HG03039 (cell line): ENCODE results near the gene TMEM134.
"Not testable (repeated sequence)": the region's sequence is repeated elsewhere in the genome, so short reads cannot be mapped to it uniquely, and the experiment has no call there.

Source experiments
- ATAC-seq: cut with Tn5 transposase; IDR thresholded peaks from one replicate; pipeline ENCODE4 v1.9.1; 2021; ENCODE audit warnings: mild to moderate bottlenecking, moderate library complexity; ENCODE audit not compliant: unreplicated experiment

TMEM134 gene, protein sequence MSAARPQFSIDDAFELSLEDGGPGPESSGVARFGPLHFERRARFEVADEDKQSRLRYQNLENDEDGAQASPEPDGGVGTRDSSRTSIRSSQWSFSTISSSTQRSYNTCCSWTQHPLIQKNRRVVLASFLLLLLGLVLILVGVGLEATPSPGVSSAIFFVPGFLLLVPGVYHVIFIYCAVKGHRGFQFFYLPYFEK

DNA sequence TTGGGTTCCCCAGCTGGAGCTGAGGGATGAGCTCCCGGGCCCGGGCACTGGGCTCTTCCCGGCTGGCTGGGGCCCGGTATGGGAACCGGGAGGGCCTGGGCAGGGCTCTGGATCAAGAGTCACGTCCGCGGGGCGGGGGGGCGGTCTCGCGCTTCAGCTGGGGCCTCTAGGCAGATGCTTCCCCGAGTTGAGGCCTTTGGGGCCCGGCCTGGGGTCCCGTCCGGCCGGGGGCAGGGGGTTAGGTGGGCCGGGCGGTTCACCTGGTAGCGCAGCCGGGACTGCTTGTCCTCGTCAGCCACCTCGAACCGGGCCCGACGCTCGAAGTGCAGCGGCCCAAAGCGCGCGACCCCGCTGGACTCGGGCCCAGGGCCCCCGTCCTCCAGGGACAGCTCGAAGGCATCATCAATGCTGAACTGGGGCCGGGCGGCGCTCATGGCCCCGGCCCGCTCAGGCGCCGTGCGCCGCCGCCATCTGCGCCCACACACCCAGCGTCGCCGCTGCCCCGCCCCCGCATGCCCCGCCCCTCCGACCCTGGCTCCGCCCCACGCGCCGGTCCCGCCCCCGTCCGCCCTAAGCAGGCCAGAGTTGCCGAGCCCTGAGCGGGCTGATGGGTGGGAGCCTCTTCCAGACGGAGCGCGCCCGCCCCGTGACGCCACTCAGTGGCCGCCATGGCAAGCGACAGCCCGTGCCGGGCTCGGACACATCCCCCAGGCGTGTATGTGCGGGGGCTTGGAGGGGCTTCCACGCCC, at the start of gene TMEM134:
Gene TMEM134, minus strand, starts transcription at position 493 of the 749 bp plus-strand sequence. Its CDS starts 59 bp downstream, at position 434.
- peak; percentile 62 for ATAC-seq

DNA sequence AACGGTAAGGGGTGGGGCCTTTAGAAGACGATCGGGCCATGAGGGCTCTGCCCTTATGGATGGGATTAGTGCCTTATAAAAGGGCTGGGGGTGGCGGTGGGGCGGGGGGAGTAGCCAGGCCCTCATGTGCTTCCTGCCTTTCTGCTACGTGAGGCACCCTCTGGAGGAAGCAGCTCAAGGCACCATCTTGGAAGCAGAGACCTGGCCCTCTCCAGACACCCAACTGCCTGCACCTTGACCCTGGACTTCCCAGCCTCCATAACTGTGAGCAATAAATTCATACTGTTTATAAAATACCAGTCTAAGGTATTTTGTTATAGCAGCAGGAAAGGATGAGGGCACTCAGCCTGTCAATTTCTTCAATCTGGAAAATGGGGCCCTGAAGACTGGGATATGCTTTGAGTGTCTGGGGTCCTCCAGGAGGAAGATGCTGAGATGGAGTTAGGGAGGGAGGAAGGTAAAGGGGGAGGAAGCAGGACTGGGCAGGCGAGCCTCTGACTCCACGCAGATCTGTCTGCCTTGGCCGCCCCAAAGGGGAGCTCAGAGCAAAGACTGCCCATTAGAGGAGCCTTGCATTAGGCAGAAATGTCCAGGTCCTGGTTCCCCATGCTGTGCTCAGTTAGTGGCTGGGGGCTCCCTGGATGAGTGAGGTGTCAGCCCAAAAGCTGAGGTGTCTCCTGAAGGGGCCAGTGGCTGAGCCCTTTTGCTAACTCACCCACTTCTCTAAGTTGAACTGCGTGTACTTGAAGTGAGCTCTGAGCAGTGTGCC, 48.9 kb upstream of the TMEM134 start:
- ATAC-seq: no peak

DNA sequence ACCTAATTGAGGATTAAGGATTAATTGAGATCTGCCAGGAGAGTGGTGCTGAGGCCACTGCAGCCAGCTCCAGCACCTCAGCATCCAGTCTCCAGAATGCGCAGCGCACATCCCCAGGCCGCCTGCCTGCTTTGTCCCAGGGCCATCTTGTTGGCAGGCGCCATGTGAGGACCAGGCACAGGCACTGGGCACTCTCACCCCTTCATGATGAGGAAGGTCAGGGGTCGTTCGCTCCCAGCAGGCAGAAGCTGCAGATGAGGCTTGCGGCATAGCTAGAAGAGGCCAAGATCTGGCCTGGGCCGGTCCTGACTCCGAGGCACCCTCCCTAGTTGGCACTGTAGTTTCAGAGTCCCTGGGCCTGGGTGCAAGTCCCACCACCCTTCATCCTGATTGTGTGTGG, 47.8 kb upstream of the TMEM134 start:
- ATAC-seq: no peak

DNA sequence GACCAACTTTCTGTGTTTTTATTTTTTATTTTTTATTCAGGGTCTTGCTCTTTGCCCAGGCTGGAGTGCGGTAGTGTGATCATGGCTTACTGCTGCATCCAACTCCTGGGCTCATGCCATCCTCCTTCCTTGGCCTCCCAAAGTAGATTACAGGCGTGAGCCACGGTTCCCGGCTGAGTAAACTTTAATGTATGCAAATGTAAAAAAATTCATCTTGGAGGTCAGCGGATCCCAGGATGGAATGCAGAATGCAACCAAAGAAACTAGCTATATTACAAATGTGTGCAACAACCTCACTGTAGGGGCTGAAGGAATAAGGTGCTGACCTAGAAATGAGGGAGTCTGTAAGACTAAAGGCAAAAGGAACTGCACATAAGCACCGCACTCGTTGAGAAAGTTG, 45.1 kb upstream of the TMEM134 start:
- ATAC-seq: no peak

DNA sequence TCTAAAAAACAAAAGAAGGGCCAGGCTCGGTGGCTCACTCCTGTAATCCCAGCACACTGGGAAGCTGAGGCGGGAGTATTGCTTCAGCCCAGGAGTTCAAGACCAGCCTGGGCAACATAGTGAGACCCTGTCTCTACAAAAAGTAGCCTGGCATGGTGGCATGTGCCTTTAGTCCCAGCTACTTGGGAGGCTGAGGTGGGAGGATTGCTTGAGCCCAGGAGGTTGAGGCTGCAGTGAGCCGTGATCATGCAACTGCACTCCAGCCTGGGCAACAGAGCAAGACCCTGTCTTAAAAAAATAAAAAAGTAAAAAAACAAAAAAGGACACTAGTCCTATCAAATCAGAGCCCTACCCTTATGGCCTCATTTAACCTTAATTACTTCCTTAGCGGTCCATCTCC, 42.5 kb upstream of the TMEM134 start:
- ATAC-seq: not testable (repeated sequence)

DNA sequence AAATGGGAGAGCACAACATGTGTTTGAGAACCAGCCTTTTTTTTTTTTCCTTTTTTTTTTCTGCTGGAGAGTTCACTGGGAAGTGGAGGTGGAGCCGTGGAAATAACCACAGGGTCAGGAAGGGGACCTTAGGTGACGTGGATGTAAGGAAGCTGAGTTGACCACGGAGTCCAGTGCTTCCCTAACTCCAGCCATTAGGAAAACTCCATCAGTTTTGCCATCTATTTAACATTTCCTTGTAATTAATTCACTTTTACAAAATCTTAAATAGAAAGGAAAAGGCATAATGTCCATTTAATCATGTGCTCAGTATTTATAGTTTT, 40.9 kb upstream of the TMEM134 start:
- ATAC-seq: no peak

DNA sequence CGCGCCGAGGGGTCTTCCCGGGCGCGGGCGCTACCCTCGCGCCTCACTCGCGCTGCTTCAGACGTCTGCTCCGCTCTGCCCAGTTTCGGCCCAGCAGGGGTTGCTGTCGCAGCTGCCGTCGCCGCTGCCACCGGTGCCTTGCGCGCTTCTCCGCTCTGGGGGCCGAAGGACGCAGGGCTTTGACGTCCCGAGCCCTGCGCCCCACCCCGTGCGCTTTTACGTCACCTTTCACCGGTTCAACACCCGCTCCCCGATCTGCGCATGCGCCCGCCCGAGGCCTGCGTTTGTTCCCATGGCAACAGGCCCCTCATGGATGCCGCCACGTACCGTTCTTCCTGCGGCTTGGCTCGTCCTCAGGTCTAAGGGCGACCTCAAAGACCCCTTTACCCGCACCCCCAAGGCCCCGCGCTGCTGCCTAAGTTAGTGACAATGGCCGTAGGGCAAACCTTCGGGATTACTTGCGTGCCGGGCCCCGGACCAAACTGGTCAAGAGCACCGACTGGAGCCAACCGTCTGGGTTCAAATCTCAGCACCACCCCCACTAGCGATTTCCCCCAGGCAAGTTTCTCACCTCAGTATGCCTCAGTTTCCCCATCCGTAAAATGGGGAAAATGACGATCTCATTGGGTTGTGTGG, 39.6 kb upstream of the TMEM134 start:
- ATAC-seq: peak; percentile 35

DNA sequence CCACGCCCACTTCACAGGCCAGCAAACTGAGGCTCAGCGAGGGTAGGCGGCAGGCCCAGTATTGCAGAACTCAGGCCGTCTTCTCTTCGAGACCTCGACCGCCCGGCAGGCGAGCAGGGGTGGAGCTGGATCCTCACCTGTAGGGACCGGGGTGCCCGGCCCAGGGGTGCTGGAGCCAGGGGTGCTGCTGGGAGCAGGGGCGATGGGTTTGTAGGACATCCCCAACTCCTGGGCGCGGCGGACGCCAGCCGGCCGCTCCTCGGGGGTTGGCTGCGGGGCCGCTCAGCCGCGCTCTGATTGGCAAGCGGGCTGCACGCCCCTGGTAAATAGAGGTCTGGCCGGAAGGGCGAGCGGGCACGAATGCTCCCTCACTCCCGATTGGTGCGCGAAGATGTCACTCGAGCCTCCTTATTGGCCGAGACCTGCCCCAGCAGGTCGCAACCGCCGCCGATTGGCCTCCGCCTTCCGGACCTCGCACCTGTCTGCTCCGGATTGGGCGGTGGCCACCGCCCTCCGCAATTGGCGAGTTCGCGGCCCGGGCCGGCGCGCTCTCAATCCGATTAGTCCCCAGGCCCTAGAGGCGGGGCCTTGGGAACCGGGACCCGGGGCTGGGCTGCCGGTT, 38.9 kb upstream of the TMEM134 start, which contains the start of gene CDK2AP2:
Gene CDK2AP2, minus strand, starts transcription at position 299 of the 622 bp plus-strand sequence. Its CDS starts 80 bp downstream, at position 219.
- ATAC-seq: peak; percentile 69

DNA sequence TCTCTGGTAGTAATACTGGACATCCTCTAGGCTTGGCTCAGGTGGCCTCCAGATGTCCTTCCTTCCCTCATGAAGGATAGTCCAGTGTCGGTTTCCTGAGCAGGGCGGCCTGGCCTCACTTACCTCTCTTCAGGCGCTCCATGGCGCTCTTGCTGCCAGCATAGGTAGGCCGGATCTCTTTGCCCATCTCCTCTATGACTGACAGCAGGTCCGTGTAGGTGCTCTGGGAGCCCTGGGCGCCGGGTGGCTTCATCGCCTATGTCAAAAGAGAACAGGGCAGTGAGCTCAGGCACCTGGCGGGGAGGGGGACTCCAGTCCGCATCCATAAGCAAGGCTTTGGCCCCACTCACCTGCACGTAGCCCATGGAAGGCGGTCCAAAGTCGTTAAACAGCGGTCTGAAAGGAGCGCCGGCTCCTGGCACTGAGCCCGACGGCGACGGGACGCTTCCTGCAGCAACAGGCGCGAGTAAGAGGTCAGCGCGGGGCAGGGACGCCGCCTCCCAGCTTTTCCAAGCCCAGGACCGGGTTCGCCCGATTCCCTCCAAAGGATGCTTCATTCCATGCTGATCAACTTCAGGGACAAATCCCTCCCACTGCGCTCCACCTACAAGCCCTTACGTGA, 38.3 kb upstream of the TMEM134 start:
- no peak for ATAC-seq

DNA sequence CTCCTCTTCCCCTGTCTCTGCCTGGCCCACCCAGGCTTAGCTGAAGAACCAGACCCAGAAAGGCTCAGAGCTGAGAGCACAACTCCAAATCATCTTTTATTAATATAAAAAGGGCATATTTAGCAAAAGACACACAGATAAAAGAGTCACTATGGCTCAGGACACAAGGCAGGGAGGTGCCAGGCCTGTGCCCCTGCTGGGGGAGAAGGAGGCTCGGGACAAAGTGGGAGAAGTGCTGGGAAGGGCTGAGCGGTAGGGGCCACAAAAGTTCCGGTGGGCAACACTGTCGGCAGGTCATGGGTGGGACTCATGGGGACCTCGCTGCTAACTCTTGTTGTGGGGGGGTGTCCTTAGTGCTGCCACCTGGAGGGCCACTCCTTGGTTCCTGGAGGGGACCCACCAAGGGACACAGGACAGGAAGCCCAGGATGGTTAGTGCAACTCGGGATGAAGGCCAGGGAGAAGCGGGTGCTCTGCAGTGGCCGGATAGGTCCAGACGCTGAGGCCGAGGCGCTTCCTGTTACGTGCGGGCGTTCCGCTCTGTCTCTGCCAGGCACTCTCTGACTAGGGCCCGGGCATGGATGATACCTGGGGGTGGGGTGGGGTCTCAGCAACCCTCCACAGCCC, 37.5 kb upstream of the TMEM134 start:
- ATAC-seq: no peak

DNA sequence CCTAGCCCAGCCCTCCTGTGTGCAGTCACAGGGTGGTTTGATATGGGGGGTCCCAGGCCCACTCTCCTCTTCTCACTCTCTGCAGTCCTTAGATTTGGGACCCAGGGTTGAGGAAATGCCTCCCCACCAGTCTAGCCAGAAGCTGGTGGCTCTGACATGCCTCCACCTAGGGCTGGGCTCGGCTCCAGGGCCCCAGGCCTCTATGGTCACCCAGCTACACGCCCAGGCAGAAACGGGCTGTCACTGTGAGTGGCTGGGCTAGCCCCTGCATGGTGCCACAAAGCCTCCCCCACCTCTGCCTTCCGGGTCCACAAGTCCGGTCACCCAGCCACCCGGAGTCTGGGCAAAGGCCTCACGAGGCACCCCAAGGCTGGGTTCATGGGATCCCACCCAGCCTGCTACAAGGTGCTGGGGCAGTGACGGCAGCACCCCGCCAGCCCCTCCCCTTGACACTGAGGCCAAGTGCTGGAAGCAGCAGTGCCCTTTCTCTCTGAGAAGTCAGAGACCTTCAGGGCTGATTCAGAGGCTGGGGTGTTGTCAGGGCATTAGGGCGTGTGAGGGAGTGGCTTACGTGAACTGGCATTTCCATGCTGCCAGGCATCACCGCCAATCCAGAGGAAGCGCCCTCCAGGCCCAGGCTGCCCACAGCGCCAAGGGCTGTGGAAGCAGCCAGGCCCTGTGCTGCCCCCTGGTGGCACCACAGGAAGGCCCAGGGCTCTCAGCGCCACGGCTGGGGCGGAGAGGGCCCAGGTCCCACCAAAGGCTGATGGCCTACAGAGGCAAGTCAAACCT, 36.8 kb upstream of the TMEM134 start:
- no peak for ATAC-seq

DNA sequence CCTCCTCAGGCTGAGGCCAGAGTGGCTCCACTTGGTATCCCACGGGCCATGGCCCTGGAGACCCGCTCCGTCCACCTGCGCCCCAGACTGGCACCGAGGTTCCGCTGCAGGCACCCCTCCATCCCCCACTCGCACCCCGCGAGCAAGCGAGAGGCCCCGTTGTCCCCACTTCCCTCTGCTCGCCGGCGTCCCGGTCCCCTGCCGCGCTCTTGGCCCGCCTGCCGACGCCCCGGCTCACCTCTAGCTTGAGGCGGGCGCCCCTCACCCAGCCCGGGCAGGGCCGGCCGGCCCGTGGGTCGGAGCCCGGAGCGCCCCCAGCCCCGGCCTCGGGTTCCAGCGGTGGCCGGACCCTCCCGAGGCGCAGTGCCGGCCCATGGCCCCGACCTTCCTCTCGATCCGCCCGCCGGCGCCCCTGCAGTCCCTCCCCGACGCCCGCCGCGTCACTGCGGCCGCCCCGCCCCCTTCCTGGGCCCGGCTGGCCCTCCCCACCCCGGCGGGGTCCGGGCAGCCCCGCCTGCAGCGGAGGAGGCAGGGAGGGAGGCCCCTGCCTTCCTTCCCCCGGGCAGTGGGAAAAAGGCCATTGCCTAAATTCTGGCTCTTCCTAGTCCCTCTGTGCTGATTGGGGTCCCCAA, 36.0 kb upstream of the TMEM134 start, which contains the start of gene PITPNM1:
Gene PITPNM1, minus strand, starts transcription at position 414 of the 632 bp plus-strand sequence. CDS start 1,183 bp downstream, outside the sequence.
- ATAC-seq: no peak

DNA sequence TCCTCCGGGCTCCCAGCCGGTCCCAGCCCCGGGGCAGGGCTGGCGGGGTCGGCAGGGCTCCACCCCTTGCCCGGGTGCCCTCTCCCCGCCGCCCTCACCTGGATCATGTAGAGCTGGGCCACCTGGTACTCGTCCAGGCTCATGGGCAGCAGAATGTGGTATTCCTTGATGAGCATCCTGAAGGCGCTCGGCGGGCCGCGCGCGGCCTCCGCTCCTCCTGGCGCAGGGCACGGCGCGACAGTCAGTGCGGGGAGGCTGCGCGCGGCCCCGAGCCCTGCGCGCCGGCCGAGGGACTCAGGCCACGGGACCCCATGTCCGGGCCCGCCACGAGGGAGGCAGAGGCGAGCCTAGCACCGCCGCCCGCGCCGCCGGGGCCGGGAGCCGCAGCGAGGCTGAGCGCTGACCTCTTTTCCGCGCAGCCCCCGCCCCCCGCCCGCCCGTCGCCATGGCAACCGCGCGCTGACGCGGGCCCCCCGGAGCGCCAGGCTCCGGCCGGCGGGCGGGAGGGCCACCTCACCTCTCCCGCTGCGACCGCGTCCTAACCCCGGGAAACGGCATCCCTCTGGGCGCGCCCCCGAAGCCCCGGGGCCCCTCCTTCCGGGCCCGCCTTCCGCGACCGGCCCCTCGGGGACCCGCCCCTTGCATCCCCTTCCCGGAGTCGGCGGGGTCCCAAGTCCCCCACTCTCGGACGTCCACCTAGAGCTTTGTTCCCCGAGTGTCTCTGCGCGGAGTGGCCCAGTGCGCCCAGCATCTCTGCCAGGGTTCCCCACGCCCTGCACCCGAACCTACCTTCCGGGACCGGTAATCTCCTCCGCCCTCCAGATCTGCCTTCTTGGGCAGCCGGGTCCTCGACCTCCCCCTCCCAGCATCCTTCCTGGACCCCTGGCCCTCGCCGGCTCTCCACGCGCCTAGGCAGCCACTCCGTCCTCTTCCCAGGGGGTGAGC, 35.2 kb upstream of the TMEM134 start:
- ATAC-seq: no peak

DNA sequence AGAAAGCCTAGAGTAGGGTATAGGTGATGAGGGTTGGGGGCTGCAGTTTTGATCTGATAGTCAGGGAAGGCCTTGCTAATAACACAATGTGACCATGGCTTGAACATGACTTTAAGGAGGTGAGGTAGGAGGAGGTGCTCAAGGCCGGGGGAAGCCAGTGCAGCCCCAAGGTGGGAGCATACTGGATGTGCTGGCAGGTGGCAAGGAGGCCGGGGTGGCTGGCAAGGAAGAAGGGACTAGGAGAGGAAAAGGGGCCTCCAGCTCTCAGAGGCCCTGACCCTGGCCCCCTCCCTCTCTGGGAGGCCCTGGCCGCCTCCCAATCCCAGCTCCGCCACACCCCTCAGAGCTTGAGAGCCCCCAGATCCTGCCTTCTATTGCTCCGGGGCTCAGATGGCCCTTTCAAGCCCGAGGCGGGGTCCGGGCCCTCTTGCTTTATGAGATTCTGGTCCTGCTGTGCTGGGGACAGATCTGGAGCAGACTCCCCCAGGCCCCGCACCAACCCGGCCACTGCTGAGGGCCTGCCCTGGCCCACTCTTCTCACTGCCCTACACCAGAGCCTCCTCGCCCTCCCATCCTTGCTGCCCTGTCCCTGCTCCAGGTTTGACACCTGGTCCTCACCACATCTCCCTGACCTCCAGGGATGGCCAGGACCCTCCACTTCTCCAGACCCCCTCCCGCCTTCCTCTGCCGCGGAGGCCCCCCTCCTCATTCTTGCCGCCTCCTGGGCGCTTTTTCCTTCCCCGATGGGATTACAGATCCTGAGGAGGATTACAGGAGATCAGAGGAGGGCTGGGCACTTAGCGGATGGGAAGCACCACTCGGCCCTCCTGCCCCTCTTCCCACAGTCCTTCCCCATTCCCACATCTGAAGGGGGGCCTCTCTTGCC, 34.3 kb upstream of the TMEM134 start:
- ATAC-seq: no peak

DNA sequence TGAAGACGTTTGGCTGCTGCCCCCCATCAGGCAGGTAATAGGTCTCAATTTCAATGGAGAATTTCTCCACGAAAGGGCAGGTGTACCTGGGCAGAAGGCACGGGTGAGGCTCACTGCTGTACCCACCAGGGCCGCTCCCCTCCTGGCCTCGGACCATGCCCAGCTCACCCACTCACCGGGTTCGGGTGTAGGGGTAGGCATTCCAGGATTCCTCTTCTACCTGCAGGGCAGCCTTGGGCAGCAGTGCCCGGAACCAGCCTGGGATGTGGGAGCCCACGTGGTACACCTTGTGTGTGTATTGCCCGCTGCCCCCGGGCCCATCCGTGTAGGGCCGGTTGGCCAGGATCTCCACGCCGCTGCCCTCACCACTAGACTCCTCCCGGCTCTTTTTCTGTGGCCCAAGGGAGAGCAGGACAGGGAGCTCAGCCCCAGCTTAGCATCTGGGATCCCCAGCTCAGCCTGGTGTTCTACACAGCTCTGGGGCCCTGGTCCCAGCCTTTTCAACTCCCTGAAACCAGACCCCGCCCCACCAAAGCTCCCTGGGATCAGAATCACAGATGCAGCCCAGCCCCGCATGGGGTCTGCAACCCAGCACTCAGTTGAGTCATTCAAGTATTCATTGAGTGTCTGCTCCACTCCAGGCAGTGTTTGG, 33.4 kb upstream of the TMEM134 start:
- no peak for ATAC-seq

DNA sequence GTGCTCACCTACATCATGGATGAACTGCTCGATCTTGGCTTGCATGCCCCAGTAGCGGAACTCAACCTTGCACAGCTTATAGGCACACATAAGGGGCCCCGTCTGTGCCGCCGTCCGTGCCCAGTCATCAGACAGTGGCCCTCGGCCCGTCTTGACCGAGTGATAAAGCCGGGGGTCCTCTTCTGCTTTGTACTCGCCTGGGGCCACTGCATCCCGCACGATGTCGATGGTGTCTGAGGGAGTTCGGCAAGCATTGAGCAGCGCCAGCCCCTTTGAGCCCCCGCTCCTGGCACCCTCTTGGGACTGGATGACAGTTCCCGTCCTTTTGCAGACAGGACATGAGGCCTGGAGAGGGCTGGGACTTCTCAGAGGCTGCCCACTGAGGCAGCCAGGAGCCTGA, 32.8 kb upstream of the TMEM134 start:
- ATAC-seq: no peak
